ACC112 (cell line): ENCODE results near the gene ZDHHC3.

Experiments
- H2AFZ ChIP-seq: fragments of 200-600 bp; sonication (generic); one replicate; pipeline ENCODE4 v1.6.0; 2017; ENCODE audit warnings: antibody characterized with exemption, low read length; ENCODE audit not compliant: unreplicated experiment
- H3K27ac ChIP-seq: fragments of 200-600 bp; sonication (generic); 2 replicates; pipeline ENCODE4 v1.5.1; 2014; ENCODE audit warnings: low read depth, mild to moderate bottlenecking, antibody characterized with exemption, low read length, moderate library complexity
- H3K27me3 ChIP-seq: fragments of 200-600 bp; sonication (generic); 2 replicates; pipeline ENCODE4 v1.6.1; 2014; ENCODE audit warnings: mild to moderate bottlenecking, antibody characterized with exemption, low read length, moderate library complexity, mixed read lengths; ENCODE audit not compliant: insufficient read depth
- H3K36me3 ChIP-seq: fragments of 200-600 bp; sonication (generic); 2 replicates; pipeline ENCODE4 v1.6.1; 2016; ENCODE audit warnings: mild to moderate bottlenecking, antibody characterized with exemption, low read length, moderate library complexity, mixed read lengths; ENCODE audit not compliant: insufficient read depth
- H3K4me1 ChIP-seq: fragments of 200-600 bp; sonication (generic); one replicate; pipeline ENCODE4 v1.6.1; 2016; ENCODE audit warnings: low read length, mixed read lengths; ENCODE audit not compliant: insufficient read depth, unreplicated experiment, control insufficient read depth
- H3K4me3 ChIP-seq: fragments of 200-600 bp; sonication (generic); 2 replicates; pipeline ENCODE4 v1.5.1; 2014; ENCODE audit warnings: mild to moderate bottlenecking, low read depth, low read length
- H3K79me2 ChIP-seq: fragments of 200-600 bp; sonication (generic); one replicate; pipeline ENCODE4 v1.6.0; 2016; ENCODE audit warnings: low read length; ENCODE audit not compliant: control insufficient read depth, unreplicated experiment, insufficient read depth

ZDHHC3 gene

GRCh38 chr3:45010811-45011333 is 34.9 kb upstream of the ZDHHC3 start:
- Histone ChIP-seq H3K4me1 (peaks cover 54% of the 10 kb centered on the region), H3K27ac (peak overlapping the region; percentile 93), H3K36me3 (peaks cover 19% of the 10 kb centered on the region), H2AFZ (no peak overlapping the region), H3K79me2 (no peaks in the 10 kb centered on the region), H3K4me3 (peak overlapping the region; percentile 45), H3K27me3 (no peaks in the 10 kb centered on the region)

GRCh38 chr3:45009868-45010267 is 33.9 kb upstream of the ZDHHC3 start:
- Histone ChIP-seq H3K27me3 (no peaks in the 10 kb centered on the region), H3K36me3 (peaks cover 20% of the 10 kb centered on the region), H2AFZ (no peak overlapping the region), H3K4me1 (peaks cover 54% of the 10 kb centered on the region), H3K27ac (peak overlapping the region; percentile 93), H3K4me3 (no peak overlapping the region), H3K79me2 (no peaks in the 10 kb centered on the region)

- no peak overlapping the region for H3K4me3 ChIP-seq
- H3K27me3 ChIP-seq = no peaks in the 10 kb centered on the region
- H3K4me1 ChIP-seq = peaks cover 47% of the 10 kb centered on the region
- no peak overlapping the region for H2AFZ ChIP-seq
- peak overlapping the region; percentile 20 for H3K27ac ChIP-seq
- H3K79me2 ChIP-seq = no peaks in the 10 kb centered on the region
- peaks cover 27% of the 10 kb centered on the region for H3K36me3 ChIP-seq
Observed at GRCh38 chr3:45008117-45008516, 32.1 kb upstream of the ZDHHC3 start.

GRCh38 chr3:45007091-45007490 is 31.1 kb upstream of the ZDHHC3 start:
- Histone ChIP-seq H3K36me3 (peaks cover 32% of the 10 kb centered on the region), H3K4me1 (peaks cover 37% of the 10 kb centered on the region), H3K27me3 (no peaks in the 10 kb centered on the region), H3K4me3 (no peak overlapping the region), H2AFZ (no peak overlapping the region), H3K79me2 (no peaks in the 10 kb centered on the region), H3K27ac (no peak overlapping the region)

- no peak overlapping the region for H2AFZ ChIP-seq
- no peak overlapping the region for H3K4me3 ChIP-seq
- peaks cover 16% of the 10 kb centered on the region for H3K4me1 ChIP-seq
- no peaks in the 10 kb centered on the region for H3K79me2 ChIP-seq
- no peaks in the 10 kb centered on the region for H3K27me3 ChIP-seq
- H3K36me3 ChIP-seq = peaks cover 46% of the 10 kb centered on the region
- no peak overlapping the region for H3K27ac ChIP-seq
Observed at GRCh38 chr3:45003859-45004258, 27.9 kb upstream of the ZDHHC3 start.

- Histone ChIP-seq H3K4me3 (no peak overlapping the region), H3K4me1 (peaks cover 12% of the 10 kb centered on the region), H3K27me3 (no peaks in the 10 kb centered on the region), H3K27ac (no peak overlapping the region), H3K79me2 (no peaks in the 10 kb centered on the region), H3K36me3 (peaks cover 51% of the 10 kb centered on the region), H2AFZ (no peak overlapping the region)
Observed at GRCh38 chr3:45003406-45003805, 27.4 kb upstream of the ZDHHC3 start.

GRCh38 chr3:45002720-45003119 is 26.7 kb upstream of the ZDHHC3 start:
- Histone ChIP-seq H3K4me3 (no peak overlapping the region), H3K4me1 (peaks cover 5% of the 10 kb centered on the region), H3K36me3 (peaks cover 54% of the 10 kb centered on the region), H3K27me3 (no peaks in the 10 kb centered on the region), H3K27ac (no peak overlapping the region), H3K79me2 (no peaks in the 10 kb centered on the region), H2AFZ (no peak overlapping the region)

- H3K27ac ChIP-seq = no peak overlapping the region
- no peaks in the 10 kb centered on the region for H3K27me3 ChIP-seq
- H3K4me1 ChIP-seq = no peaks in the 10 kb centered on the region
- no peaks in the 10 kb centered on the region for H3K79me2 ChIP-seq
- peaks cover 58% of the 10 kb centered on the region for H3K36me3 ChIP-seq
- H2AFZ ChIP-seq = no peak overlapping the region
- no peak overlapping the region for H3K4me3 ChIP-seq
Observed at GRCh38 chr3:45002139-45002660, 26.2 kb upstream of the ZDHHC3 start.

GRCh38 chr3:45001738-45002137 is 25.8 kb upstream of the ZDHHC3 start:
- Histone ChIP-seq H3K36me3 (peaks cover 61% of the 10 kb centered on the region), H2AFZ (no peak overlapping the region), H3K79me2 (no peaks in the 10 kb centered on the region), H3K4me1 (no peaks in the 10 kb centered on the region), H3K27me3 (no peaks in the 10 kb centered on the region), H3K4me3 (no peak overlapping the region), H3K27ac (no peak overlapping the region)

- Histone ChIP-seq H3K4me3 (no peak overlapping the region), H3K79me2 (peaks cover 7% of the 10 kb centered on the region), H3K27ac (no peak overlapping the region), H3K27me3 (no peaks in the 10 kb centered on the region), H3K4me1 (peaks cover 4% of the 10 kb centered on the region), H3K36me3 (peaks cover 65% of the 10 kb centered on the region), H2AFZ (no peak overlapping the region)
Observed at GRCh38 chr3:45000823-45001222, 24.8 kb upstream of the ZDHHC3 start.

- peaks cover 56% of the 10 kb centered on the region for H3K36me3 ChIP-seq
- peaks cover 9% of the 10 kb centered on the region for H3K79me2 ChIP-seq
- no peak overlapping the region for H3K4me3 ChIP-seq
- H3K27me3 ChIP-seq = no peaks in the 10 kb centered on the region
- H3K27ac ChIP-seq = no peak overlapping the region
- peaks cover 15% of the 10 kb centered on the region for H3K4me1 ChIP-seq
- no peak overlapping the region for H2AFZ ChIP-seq
Observed at GRCh38 chr3:44999782-45000181, 23.8 kb upstream of the ZDHHC3 start.
